Ovary (tissue), 9 donors: ENCODE results near the gene POLE. TPM values are rescaled to one million over a fixed set of nuclear protein-coding genes. Genes with fewer than 3 reads are reported as not detected.

Source experiments
- DNase-seq, 5 donors: peaks; one replicate each; pipeline ENCODE4 v3.0.0-alpha.2; 2019 to 2020
- H3K27ac ChIP-seq, 2 donors: fragments of 200-600 bp; one replicate each; pipeline versions ENCODE4 v1.5.1 to v1.8.0; 2019 to 2022
- H3K27me3 ChIP-seq: fragments of 200-600 bp; one replicate; pipeline ENCODE4 v1.8.0; 2022
- H3K36me3 ChIP-seq: fragments of 200-600 bp; sonication (generic); one replicate; pipeline ENCODE4 v1.5.1; 2019
- H3K4me1 ChIP-seq: one replicate; pipeline ENCODE4 v1.8.1; 2013; ENCODE audit warnings: mild to moderate bottlenecking, moderate library complexity; ENCODE audit not compliant: insufficient read depth
- H3K4me3 ChIP-seq: fragments of 200-600 bp; sonication (generic); one replicate; pipeline ENCODE4 v1.5.1; 2017
- H3K9me3 ChIP-seq, 2 donors: fragments of 200-600 bp in 1 of 2; sonication (generic) in 1 of 2; one replicate each; pipeline versions ENCODE4 v1.5.1 to v1.8.1; 2013 to 2019; ENCODE audit warnings: mild to moderate bottlenecking in 1 of 2, moderate library complexity in 1 of 2
- EP300 ChIP-seq: sonication (generic); formaldehyde crosslinking; IDR thresholded peaks from one replicate; pipeline ENCODE4 v1.6.1; 2017; ENCODE audit warnings: antibody characterized with exemption
- POLR2A ChIP-seq: fragments of 450-650 bp; IDR thresholded peaks from one replicate; pipeline ENCODE4 v1.6.1; 2017; ENCODE audit warnings: antibody characterized with exemption, mild to moderate bottlenecking, moderate library complexity
- WGBS, 3 donors: extraction: QIAGEN DNeasy Blood & Tissue Kit in 1 of 3; methylation state at CpG; one replicate each; pipeline versions ENCODE4 v1.1.5 to v1.1.7; 2013 to 2017; 5-methylcytosine and 5-hydroxymethylcytosine counted together
- intact Hi-C, 4 donors: fragments of 100-400 bp; cut with DNase I; formaldehyde crosslinking; loops; one replicate each; pipeline versions ENCODE4 v1.11.0 to v1.15.1; 2022 to 2023
- polyA plus RNA-seq, 2 donors: library from polyadenylated mRNA; stranded (reverse); fragments of 200-250 nt in 1 of 2; fragments of 350-450 nt in 1 of 2; fragmentation: Illumina TruSeq in 1 of 2; extraction: RNeasy Lipid Tissue Mini Kit (QIAGEN cat#74804) in 1 of 2; gene quantifications; one replicate each; pipeline ENCODE4 v1.2.3, GENCODE V29; 2013 to 2014
- total RNA-seq, 7 donors: library from RNA; depleted of rRNA in 2 of 7; stranded (reverse); fragments of >200 nt in 2 of 7; fragmentation: NEBNext Ultra II Directional in 3 of 7; extraction: Animal tissue kit (Norgen Biotek cat#: 25700) in 3 of 7; gene quantifications; one replicate each; pipeline versions ENCODE4 v1.1.0 to v1.2.4, GENCODE V29; 2016 to 2023
- TF ChIP-seq, protein P1 (sequence below), 3 donors: fragments of 450-650 bp in 2 of 3; fragments of 200-600 bp in 1 of 3; IDR thresholded peaks; one replicate each; pipeline versions ENCODE4 v1.5.1 to v1.8.0; 2016 to 2022; ENCODE audit warnings: antibody characterized with exemption in 3 of 3, mild to moderate bottlenecking in 1 of 3
- donor health status: DM: no; HTN: no; CAD: no; lungs with moderate emphysema.
- donor health status: DM: no; HTN: no; CAD: no.
- donor health status: Bipolar disorder and iron deficiency.
- donor health status: DM: yes; HTN: yes; CAD: no.
- donor health status: DM: no; HTN: no; CAD: no.
- donor health status: DM: yes; HTN: yes; CAD: no.

POLE gene
- total and polyA plus RNA-seq, 9 donors = 12.5 to 34.7 (median 24.0) TPM

DNA sequence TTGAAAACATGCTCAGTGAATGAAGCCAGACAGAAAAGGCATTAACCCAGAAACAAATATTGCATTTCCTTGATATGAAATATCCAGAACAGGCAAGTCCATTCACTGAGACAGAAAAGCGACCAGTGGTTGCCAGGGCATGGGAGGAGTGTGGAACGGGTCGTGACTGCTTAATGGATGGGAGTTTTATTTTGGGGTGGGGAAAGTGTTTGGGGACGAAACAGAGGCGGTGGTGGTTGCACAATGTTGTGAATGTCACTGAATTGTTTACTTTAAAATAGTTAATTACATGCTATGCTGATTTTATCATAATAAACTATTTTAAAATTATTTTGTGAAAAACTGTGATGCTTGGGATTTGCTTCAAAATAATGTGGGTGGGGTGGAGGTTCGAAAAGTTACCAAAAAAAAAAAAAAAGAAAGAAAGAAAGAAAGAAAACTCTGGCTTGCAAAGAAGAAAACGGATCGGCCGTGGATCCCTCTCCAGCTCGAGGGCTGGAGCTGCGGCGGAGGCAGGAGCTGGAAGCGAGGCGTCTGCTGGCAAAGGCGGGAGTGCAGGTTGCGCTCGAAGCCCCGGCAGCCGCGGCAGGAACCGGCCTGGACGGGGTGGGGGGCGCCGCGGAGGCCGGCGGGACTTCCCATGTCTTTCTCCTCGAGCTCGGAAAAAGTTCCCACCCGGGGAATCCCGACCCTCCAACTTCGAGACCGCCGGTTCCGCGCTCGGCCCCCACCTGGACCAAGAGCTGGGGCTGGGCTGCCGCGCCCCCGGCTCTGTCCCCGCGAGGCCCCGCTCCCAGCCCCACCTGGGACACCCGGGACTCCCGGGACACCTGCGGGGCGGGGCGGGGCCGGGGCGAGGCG lies 69.1 kb downstream of the POLE start:
- Histone ChIP-seq H3K27me3 (peaks cover 9% of the 10 kb centered on the region), H3K4me1 (peaks cover 11% of the 10 kb centered on the region), H3K9me3 (peaks cover 0 to 12% of the 10 kb centered on the region in 2 donors), H3K36me3 (no peaks in the 10 kb centered on the region), H3K27ac (no peak overlapping the region), H3K4me3 (no peak overlapping the region)
- intact Hi-C loops = loop anchor here in 2 of 4 donors (5.0 to 10.0 kb wide), 2 partner anchors 193 to 206 kb away; no protein-coding TSS in a partner anchor
- WGBS, 3 donors = 4 to 12% (median 6%) methylated on average over 36 to 51 of the region's 51 CpGs
- no peak for DNase-seq
- TF ChIP-seq POLR2A (no peak), EP300 (no peak)
- TF ChIP-seq, protein P1, sequence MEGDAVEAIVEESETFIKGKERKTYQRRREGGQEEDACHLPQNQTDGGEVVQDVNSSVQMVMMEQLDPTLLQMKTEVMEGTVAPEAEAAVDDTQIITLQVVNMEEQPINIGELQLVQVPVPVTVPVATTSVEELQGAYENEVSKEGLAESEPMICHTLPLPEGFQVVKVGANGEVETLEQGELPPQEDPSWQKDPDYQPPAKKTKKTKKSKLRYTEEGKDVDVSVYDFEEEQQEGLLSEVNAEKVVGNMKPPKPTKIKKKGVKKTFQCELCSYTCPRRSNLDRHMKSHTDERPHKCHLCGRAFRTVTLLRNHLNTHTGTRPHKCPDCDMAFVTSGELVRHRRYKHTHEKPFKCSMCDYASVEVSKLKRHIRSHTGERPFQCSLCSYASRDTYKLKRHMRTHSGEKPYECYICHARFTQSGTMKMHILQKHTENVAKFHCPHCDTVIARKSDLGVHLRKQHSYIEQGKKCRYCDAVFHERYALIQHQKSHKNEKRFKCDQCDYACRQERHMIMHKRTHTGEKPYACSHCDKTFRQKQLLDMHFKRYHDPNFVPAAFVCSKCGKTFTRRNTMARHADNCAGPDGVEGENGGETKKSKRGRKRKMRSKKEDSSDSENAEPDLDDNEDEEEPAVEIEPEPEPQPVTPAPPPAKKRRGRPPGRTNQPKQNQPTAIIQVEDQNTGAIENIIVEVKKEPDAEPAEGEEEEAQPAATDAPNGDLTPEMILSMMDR (IDR thresholded peaks at IDR 0.05) = no peak

DNA sequence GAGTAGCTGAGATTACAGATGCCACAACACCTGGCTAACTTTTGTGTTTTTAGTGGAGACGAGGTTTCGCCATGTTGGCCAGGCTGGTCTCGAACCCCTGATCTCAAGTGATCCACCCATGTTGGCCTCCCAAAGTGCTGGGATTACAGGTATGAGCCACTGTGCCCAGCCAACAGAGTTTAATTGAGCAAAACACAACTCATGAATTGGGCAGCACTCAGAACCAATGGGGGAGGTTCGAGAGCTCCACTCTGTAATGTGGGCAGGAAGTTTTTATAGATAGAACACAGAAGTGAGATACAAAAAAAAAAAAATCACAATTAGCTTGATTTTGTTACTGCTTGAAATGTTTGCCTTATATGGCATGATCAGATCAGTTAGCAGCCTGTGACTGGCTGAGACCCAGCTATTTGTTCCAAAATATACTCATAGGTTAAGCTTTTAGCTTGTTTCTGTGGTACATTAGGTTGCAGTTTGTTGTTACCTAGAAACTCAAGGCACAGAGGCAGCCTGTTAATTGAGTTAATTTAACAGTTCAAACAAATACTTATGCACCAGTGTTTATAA lies 69.9 kb downstream of the POLE start:
- H3K9me3 ChIP-seq = peaks cover 0 to 12% of the 10 kb centered on the region in 2 donors
- no peak overlapping the region for H3K4me3 ChIP-seq
- no peak for DNase-seq
- peaks cover 9% of the 10 kb centered on the region for H3K27me3 ChIP-seq
- H3K27ac ChIP-seq = no peak overlapping the region
- intact Hi-C loops = loop anchor here in 2 of 4 donors (5.0 to 10.0 kb wide), 2 partner anchors 192 to 205 kb away; no protein-coding TSS in a partner anchor
- H3K36me3 ChIP-seq = no peaks in the 10 kb centered on the region
- peaks cover 4% of the 10 kb centered on the region for H3K4me1 ChIP-seq
- 82 to 85% (median 82%) methylated on average over 4 of the region's 4 CpGs for WGBS, 3 donors
- TF ChIP-seq, protein P1 (IDR thresholded peaks at IDR 0.05) = no peak
- TF ChIP-seq EP300 = no peak
- no peak for TF ChIP-seq POLR2A

DNA sequence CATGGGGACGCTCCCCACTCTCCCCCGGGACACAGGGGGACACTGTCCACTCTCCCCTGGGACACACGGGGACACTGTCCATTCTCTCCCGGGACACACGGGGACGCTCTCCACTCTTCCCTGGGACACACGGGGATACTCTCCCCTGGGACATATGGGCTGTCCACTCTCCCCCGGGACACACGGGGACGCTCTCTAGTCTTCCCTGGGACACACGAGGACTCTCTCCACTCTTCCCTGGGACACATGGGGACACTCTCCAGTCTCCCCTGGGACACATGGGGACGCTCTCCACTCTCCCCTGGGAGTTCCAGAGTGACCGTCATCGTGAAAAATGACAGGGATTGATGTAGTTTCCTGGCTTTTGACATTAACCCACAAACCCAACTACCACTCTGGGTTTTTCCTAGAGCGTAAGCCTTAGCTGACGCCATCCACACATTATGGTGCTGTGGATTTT lies 71.5 kb downstream of the POLE start:
- Histone ChIP-seq H3K9me3 (peaks cover 0 to 12% of the 10 kb centered on the region in 2 donors), H3K27ac (no peak overlapping the region), H3K4me3 (no peak overlapping the region), H3K27me3 (peaks cover 9% of the 10 kb centered on the region), H3K36me3 (no peaks in the 10 kb centered on the region), H3K4me1 (peaks cover 3% of the 10 kb centered on the region)
- intact Hi-C loops = loop anchor here in 2 of 4 donors (5.0 to 10.0 kb wide), 2 partner anchors 191 to 203 kb away; no protein-coding TSS in a partner anchor
- no peak for DNase-seq
- 79 to 82% (median 79%) methylated on average over 16 of the region's 16 CpGs for WGBS, 3 donors
- TF ChIP-seq, protein P1 (IDR thresholded peaks at IDR 0.05) = no peak
- no peak for TF ChIP-seq POLR2A
- no peak for TF ChIP-seq EP300

DNA sequence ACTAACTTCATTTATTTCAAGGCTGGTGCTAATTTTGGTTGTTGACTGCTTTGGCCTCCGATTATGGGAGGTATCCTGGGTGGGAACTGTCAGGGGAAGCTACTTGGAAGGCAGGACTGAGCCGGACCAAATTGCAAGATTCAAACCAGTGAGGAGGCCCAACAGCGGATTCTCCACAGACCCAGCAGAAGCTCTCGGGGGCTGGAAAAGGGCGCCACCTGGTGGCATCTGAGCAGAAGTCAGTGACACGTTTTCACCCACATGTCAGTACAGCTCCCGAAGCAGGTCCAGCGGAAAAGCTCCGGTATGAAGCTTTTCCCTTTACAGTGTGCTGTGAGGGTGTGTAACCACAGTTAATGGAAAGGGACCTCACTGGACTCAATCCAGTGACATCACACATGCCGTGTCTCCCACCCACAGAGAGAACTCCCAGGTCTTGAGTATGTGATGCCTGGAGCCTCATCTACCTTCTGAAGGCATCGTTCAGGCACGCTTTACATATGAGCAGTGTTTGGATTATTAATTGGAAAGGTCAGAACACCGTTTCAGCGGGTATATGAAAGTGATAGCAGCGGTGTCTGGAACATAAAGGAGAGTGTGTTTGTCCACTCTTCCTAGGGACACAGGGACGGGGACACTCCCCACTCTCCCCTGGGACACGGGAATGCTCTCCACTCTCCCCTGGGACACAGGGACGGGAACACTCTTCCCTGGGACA lies 72.1 kb downstream of the POLE start:
- peaks cover 9% of the 10 kb centered on the region for H3K27me3 ChIP-seq
- H3K9me3 ChIP-seq = peaks cover 0 to 12% of the 10 kb centered on the region in 2 donors
- H3K4me3 ChIP-seq = no peak overlapping the region
- intact Hi-C loops = loop anchor here in 2 of 4 donors (5.0 to 10.0 kb wide), 2 partner anchors 190 to 203 kb away; no protein-coding TSS in a partner anchor
- H3K4me1 ChIP-seq = peaks cover 3% of the 10 kb centered on the region
- peak; percentile 57 to 83 (median 79) for DNase-seq
- H3K36me3 ChIP-seq = no peaks in the 10 kb centered on the region
- TF ChIP-seq, protein P1 (IDR thresholded peaks at IDR 0.05) = peak; percentile 51 to 57 (median 53)
- TF ChIP-seq EP300 = no peak
- 23 to 28% (median 24%) methylated on average over 18 of the region's 18 CpGs for WGBS, 3 donors
- H3K27ac ChIP-seq = no peak overlapping the region
